HT1080 (cell line): ENCODE data around the gene NCBP2L. TPM values are rescaled to one million over a fixed set of nuclear protein-coding genes. Genes with fewer than 3 reads are reported as not detected.

Experiments used
- DNase-seq: peaks from one replicate; pipeline ENCODE4 v3.0.0-alpha.2; 2015; ENCODE audit warnings: low read depth
- polyA plus RNA-seq, 2 experiments: library from polyadenylated mRNA; depleted of rRNA; stranded (reverse); fragments of >200 nt; gene quantifications; 2 replicates each; pipeline ENCODE4 v1.2.3, GENCODE V29; 2015
- total RNA-seq: library from RNA; depleted of rRNA; stranded (reverse); fragments of >200 nt; shearing (Covaris generic); gene quantifications from 2 replicates; pipeline ENCODE4 v1.2.3, GENCODE V29; 2014; rRNA removed

The NCBP2L gene
- not detected in 2 replicates for total RNA-seq
- not detected in 2 replicates for polyA plus RNA-seq (2015; cell fraction: cytosol; rRNA removed)
- not detected in 2 replicates for polyA plus RNA-seq (2015; cell fraction: nucleus; rRNA removed)

GRCh38 chrX:107777536-107777832 lies at the start of gene NCBP2L:
Gene NCBP2L (plus strand): TSS chrX:107777733. CDS start chrX:107794221, 16,488 bp downstream.
- no peak for DNase-seq

- no peak for DNase-seq
Observed at GRCh38 chrX:107728371-107729099, 49.0 kb upstream of the NCBP2L start.

- no peak for DNase-seq
Observed at GRCh38 chrX:107729558-107730297, 47.8 kb upstream of the NCBP2L start.

GRCh38 chrX:107730298-107730655 lies 47.3 kb upstream of the NCBP2L start:
- no peak for DNase-seq

GRCh38 chrX:107730991-107731766 lies 46.4 kb upstream of the NCBP2L start:
- no peak for DNase-seq

- peak; percentile 76 for DNase-seq
Observed at GRCh38 chrX:107731831-107732502, 45.6 kb upstream of the NCBP2L start.

GRCh38 chrX:107733686-107734085 lies 43.8 kb upstream of the NCBP2L start:
- DNase-seq, result no peak

GRCh38 chrX:107734646-107735045 lies 42.9 kb upstream of the NCBP2L start:
- no peak for DNase-seq

GRCh38 chrX:107736781-107737531 lies 40.6 kb upstream of the NCBP2L start:
- no peak for DNase-seq

- no peak for DNase-seq
Observed at GRCh38 chrX:107738272-107738671, 39.3 kb upstream of the NCBP2L start.

GRCh38 chrX:107738768-107739167 lies 38.8 kb upstream of the NCBP2L start:
- no peak for DNase-seq

GRCh38 chrX:107739541-107739940 lies 38.0 kb upstream of the NCBP2L start:
- DNase-seq, result no peak

- DNase-seq, result no peak
Observed at GRCh38 chrX:107741404-107741790, 36.1 kb upstream of the NCBP2L start.

- no peak for DNase-seq
Observed at GRCh38 chrX:107742700-107743191, 34.8 kb upstream of the NCBP2L start.

GRCh38 chrX:107743995-107744394 lies 33.5 kb upstream of the NCBP2L start:
- no peak for DNase-seq

GRCh38 chrX:107744868-107745267 lies 32.7 kb upstream of the NCBP2L start:
- no peak for DNase-seq

GRCh38 chrX:107747596-107748161 lies 29.9 kb upstream of the NCBP2L start:
- peak; percentile 33 for DNase-seq

GRCh38 chrX:107748506-107748905 lies 29.0 kb upstream of the NCBP2L start:
- no peak for DNase-seq

- DNase-seq, result no peak
Observed at GRCh38 chrX:107750263-107750662, 27.3 kb upstream of the NCBP2L start.

- no peak for DNase-seq
Observed at GRCh38 chrX:107750861-107751445, 26.6 kb upstream of the NCBP2L start.
